K562 treated with DMSO at 1 percent for 24 hours (cell line): ENCODE measurements around the gene SUGP1. TPM values are rescaled to one million over a fixed set of nuclear protein-coding genes. Genes with fewer than 3 reads are reported as not detected.

Experiments used
- total RNA-seq: library from RNA; unstranded; fragments of 300-600 nt; gene quantifications from 2 replicates; pipeline ENCODE4 v1.2.3, GENCODE V29; 2022; ENCODE audit warnings: low read depth; ENCODE audit not compliant: insufficient read depth

Gene SUGP1, protein sequence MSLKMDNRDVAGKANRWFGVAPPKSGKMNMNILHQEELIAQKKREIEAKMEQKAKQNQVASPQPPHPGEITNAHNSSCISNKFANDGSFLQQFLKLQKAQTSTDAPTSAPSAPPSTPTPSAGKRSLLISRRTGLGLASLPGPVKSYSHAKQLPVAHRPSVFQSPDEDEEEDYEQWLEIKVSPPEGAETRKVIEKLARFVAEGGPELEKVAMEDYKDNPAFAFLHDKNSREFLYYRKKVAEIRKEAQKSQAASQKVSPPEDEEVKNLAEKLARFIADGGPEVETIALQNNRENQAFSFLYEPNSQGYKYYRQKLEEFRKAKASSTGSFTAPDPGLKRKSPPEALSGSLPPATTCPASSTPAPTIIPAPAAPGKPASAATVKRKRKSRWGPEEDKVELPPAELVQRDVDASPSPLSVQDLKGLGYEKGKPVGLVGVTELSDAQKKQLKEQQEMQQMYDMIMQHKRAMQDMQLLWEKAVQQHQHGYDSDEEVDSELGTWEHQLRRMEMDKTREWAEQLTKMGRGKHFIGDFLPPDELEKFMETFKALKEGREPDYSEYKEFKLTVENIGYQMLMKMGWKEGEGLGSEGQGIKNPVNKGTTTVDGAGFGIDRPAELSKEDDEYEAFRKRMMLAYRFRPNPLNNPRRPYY
- total RNA-seq = 53.4 and 56.5 TPM in 2 replicates

DNA sequence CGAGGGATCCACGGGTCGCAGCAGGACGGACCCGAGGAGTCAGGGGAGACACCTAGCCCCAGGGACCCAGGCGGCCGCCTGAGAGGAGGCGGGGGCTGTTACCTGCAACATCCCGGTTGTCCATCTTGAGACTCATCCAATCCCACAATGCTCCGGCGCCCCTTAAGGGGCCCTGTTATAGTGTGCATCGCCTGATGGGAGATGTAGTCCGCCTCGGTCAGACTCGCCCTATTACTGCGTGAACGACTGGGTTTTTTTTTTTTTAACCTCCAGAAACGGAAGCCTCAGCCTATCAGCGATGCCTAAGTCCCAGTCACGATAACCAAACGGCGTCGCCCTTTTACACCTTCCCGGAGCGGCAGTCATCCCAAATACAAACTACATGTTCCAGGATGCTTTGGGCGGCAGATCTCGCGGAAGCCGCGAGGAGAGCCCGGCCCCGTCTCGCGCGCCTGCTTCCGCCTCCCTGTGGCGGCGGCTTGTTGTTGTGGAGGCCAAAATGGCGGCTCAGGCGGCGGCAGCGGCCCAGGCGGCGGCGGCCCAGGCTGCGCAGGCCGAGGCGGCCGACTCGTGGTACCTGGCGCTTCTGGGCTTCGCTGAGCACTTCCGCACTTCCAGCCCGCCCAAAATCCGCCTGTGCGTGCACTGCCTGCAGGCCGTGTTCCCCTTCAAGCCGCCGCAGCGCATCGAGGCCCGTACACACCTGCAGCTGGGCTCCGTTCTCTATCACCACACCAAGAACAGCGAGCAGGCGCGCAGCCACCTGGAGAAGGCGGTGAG is at the start of gene SUGP1, which contains the start of gene MAU2:
Gene SUGP1 (minus strand): TSS at position 149 of the 780 bp plus-strand sequence. CDS start 13 bp downstream, at position 136.
Gene MAU2 (plus strand): TSS at position 469 of the 780 bp plus-strand sequence. CDS start 31 bp downstream, at position 500.

Other genes with a start within 250 kb of the SUGP1 start
- 60.1 and 60.9 TPM in 2 replicates for gene TMEM161A, start 182.0 kb downstream of the SUGP1 start, total RNA-seq
- gene MEF2B, start 150.2 kb downstream of the SUGP1 start, total RNA-seq = 11.4 and 12.9 TPM in 2 replicates
- 27.4 and 28.6 TPM in 2 replicates for gene BORCS8, start 128.4 kb downstream of the SUGP1 start, total RNA-seq
- gene RFXANK, start 128.3 kb downstream of the SUGP1 start, total RNA-seq = 215 and 221 TPM in 2 replicates
- gene NR2C2AP, start 117.1 kb downstream of the SUGP1 start, total RNA-seq = 13.9 and 20.8 TPM in 2 replicates
- gene NCAN, start 108.6 kb downstream of the SUGP1 start, total RNA-seq = not detected in 2 replicates
- gene TM6SF2, start 47.2 kb downstream of the SUGP1 start, total RNA-seq = not detected in 2 replicates
- 41.5 and 43.6 TPM in 2 replicates for gene MAU2, start 320 bp upstream of the SUGP1 start, total RNA-seq
- gene GATAD2A, start 85.2 kb upstream of the SUGP1 start, total RNA-seq = 76.5 and 81.1 TPM in 2 replicates
- gene TSSK6, start 195.0 kb upstream of the SUGP1 start, total RNA-seq = 8.9 and 10.1 TPM in 2 replicates
- gene NDUFA13, start 195.7 kb upstream of the SUGP1 start, total RNA-seq = 350 and 378 TPM in 2 replicates
- gene YJEFN3, start 208.4 kb upstream of the SUGP1 start, total RNA-seq = 7.8 and 11.1 TPM in 2 replicates
- gene CILP2, start 217.8 kb upstream of the SUGP1 start, total RNA-seq = 0.87 and 0.93 TPM in 2 replicates